GM13977 (cell line): ENCODE measurements around the gene GNB1L.

Experiments
- DNase-seq: peaks from one replicate; pipeline ENCODE4 v3.0.0; 2012; ENCODE audit warnings: low spot score
- CTCF ChIP-seq: IDR thresholded peaks from 2 replicates; pipeline ENCODE4 v1.5.1; 2012; ENCODE audit warnings: mild to moderate bottlenecking, control low read depth; ENCODE audit not compliant: insufficient read depth; ENCODE audit errors: extremely low read depth, missing control alignments
- in situ Hi-C: fragments of 300-500 bp; cut with MboI; formaldehyde crosslinking; loops from one replicate; pipeline ENCODE4 v1.12.0; 2022; ENCODE audit warnings: low sequenced_read_pairs, low pct_unique_long_range_greater_than_20kb, mixed read lengths, inconsistent platforms; ENCODE audit not compliant: unreplicated experiment

GNB1L gene

GRCh38 chr22:19788661-19789225 lies 65.9 kb downstream of the GNB1L start:
- no peak for TF ChIP-seq CTCF
- no peak for DNase-seq
- in situ Hi-C loops, result no loop called here

GRCh38 chr22:19787849-19788141 lies 66.9 kb downstream of the GNB1L start:
- no peak for TF ChIP-seq CTCF
- no peak for DNase-seq
- in situ Hi-C loops, result no loop called here

GRCh38 chr22:19786959-19787848 lies 67.5 kb downstream of the GNB1L start:
- DNase-seq, result no peak
- in situ Hi-C loops, result no loop called here
- no peak for TF ChIP-seq CTCF

GRCh38 chr22:19786264-19786585 lies 68.4 kb downstream of the GNB1L start:
- DNase-seq, result no peak
- TF ChIP-seq CTCF, result no peak
- in situ Hi-C loops, result no loop called here

DNA sequence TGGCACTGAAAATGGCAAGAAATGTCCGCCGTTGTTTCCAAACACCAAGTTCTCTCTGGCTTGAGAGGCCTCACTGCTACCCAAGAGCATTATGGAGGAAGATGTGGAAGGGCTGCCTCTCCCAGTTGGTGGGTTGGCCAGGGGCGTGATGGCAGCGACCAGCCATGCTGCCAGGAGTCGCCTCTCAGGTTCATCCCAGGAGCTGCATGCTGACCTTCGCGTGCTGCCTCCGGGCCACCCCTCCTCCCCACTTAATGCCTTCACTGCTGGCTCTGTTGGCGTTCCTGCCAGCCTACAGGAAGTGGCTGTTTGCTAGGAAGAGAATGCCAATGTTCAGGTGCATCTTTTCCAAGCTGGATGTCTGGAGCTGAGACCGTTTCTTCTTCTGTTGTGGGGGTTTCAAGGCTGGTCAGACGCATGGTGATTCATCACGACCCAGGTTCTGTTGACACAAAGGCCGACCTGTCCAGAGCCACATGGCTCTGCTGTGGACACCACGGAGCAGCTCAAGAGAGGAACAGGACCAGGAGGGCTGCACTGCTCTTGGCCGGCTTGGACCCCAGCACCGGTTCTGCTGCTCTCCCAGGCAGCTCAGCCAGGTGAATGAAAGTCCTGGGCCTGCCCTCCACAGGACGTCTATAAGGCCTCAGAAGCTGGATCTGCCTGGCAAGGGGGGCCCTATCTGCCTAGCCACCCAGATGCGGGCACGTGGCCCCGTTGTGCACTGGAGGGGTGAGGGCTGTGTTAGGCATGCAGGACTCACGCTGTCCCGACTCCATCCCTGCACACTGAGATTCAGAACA lies 69.0 kb downstream of the GNB1L start:
- no peak for DNase-seq
- in situ Hi-C loops, result no loop called here
- TF ChIP-seq CTCF, result no peak

DNA sequence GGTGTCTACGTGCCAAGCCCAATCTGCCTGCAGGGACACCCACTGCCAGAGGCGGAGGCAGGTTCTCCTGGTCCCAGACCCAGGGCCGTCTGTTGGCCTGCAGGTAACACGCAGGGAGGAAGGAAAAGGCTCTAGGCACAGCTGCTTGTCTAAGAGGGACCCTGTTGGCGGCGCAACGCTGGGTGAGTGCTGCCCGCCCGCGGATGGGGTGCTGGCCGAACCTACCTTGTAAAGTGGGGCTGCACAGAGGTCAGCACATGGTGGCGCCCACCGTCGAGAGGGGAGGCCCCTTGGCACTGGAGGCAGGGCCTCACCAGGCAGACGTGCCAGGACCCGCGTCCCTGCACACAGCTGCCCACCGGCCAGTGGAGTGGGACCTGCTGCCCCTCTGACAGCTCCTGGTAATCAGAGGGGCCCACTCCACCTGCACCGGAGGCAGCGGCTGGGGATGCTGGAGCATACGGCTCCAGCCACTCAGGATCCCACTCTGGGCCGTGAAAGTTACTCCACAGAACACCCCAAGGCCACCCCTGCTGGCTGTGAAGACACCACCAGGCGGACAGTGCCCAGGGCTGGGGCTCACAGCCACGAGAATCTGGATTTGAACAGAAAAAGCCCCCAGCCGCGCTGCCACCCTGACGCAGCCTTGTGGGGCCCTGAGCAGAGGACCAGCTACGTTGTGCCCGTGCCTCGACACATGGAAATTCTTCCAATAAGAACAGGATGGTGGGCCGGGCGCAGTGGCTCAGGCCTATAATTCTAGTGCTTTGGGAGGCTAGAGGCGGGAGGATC lies 70.1 kb downstream of the GNB1L start:
- in situ Hi-C loops, result no loop called here
- DNase-seq, result no peak

More for the DNA sequence above, 70.1 kb downstream of the GNB1L start:
- TF ChIP-seq CTCF, result no peak
